Retinal pigment epithelial cell (primary cell): ENCODE results near the gene SPAG16.

Source experiments
- DNase-seq: peaks from one replicate; pipeline ENCODE4 v3.0.0-alpha.2; 2010; ENCODE audit warnings: low read depth
- H3K4me3 ChIP-seq: 2 replicates; pipeline ENCODE4 v1.5.1; 2011; ENCODE audit warnings: mild to moderate bottlenecking, low read length, control low read depth, moderate library complexity
- CTCF ChIP-seq: conservative IDR thresholded peaks from 2 replicates; pipeline ENCODE4 v1.5.1; 2011; ENCODE audit warnings: low read depth, low read length, control low read depth, inconsistent platforms

The SPAG16 gene

GRCh38 chr2:214127170-214127569 is 842.9 kb downstream of the SPAG16 start:
- no peak for TF ChIP-seq CTCF
- no peak overlapping the region for H3K4me3 ChIP-seq
- DNase-seq, result no peak

- DNase-seq, result no peak
- TF ChIP-seq CTCF, result no peak
- H3K4me3 ChIP-seq, result no peak overlapping the region
Observed at GRCh38 chr2:214127571-214127970, 843.3 kb downstream of the SPAG16 start.

DNA sequence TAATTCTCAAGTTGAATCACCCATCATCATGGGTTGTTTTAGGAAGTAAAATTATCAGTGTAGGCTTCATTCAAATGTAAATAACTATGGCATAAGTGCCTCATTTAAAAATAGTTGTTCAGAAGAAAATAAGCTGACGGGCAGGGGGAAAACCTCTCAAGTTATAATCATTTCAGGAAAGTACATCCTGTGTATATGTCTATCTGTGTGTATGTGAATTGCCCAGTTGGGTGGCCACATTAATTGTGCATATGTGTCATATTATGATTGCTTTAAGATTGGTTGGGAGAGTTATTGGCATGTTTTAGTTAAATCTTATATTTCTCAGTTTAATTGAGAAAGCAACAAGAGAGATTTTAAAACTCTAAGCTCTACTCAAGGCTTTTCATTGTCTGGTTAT is 843.8 kb downstream of the SPAG16 start:
- no peak for DNase-seq
- no peak for TF ChIP-seq CTCF
- no peak overlapping the region for H3K4me3 ChIP-seq

DNA sequence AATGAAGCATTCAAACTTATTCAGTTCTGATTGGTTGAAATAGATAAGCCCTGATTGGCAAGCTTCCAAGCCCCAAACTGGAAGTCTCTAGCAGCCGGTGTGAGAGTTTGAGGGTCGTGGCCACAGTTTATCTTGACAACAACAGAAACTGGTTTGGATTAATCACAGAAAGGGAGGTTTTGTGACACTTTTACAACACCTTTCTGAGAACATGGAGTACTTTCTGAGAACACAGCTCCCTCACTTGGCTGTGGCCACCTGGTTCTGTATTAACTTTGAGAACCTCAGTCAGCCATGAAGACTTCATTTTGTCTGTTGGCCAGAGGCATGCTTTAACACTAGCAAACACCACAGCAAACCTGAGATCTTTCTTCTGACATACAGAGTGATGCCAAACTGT is 845.9 kb downstream of the SPAG16 start:
- no peak overlapping the region for H3K4me3 ChIP-seq
- no peak for TF ChIP-seq CTCF
- no peak for DNase-seq

- H3K4me3 ChIP-seq, result no peak overlapping the region
- TF ChIP-seq CTCF, result no peak
- no peak for DNase-seq
Observed at GRCh38 chr2:214135966-214136365, 851.7 kb downstream of the SPAG16 start.

DNA sequence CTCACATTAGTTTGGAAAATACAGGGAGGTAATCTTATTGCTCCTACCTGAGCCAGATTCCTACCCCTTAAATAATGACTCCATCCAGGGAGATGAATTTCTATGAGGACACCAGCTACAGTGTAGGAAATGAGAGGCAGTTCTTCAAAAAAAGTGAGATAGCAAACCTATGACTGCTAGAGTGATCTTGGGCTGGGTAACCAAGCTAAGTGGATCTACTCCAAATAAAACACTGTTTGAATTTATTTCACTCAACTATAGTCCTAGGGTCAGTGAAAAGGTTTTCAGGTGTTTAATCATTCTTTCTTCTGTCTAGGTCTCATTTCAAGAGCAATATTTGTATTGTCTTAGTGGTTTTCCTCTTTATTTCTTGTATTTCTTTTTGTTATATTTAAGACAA is 854.5 kb downstream of the SPAG16 start:
- DNase-seq, result no peak
- no peak overlapping the region for H3K4me3 ChIP-seq
- no peak for TF ChIP-seq CTCF

GRCh38 chr2:214139630-214140284 is 855.5 kb downstream of the SPAG16 start:
- no peak overlapping the region for H3K4me3 ChIP-seq
- no peak for TF ChIP-seq CTCF
- no peak for DNase-seq
